ENCODE results near the gene KCNQ5.

GRCh38 chr6:73078908-73079610 lies 457.2 kb downstream of the KCNQ5 start:
- TF ChIP-seq CTCF (IDR thresholded peaks at IDR 0.05) = no peak
- TF ChIP-seq EP300 (IDR thresholded peaks at IDR 0.05; ENCODE audit: low read depth) = no peak
- TF ChIP-seq POLR2AphosphoS5 (IDR thresholded peaks at IDR 0.05) = no peak

Measured in transverse colon (tissue), 4 donors.